ENCODE results near the gene SUPT7L. TPM values are rescaled to one million over a fixed set of nuclear protein-coding genes. Genes with fewer than 3 reads are reported as not detected.

The SUPT7L gene
- total RNA-seq, 2 donors from 2014 or later, result 30.3 to 34.4 TPM

GRCh38 chr2:27652341-27652740 is 11.1 kb downstream of the SUPT7L start:
- no peak overlapping the region for H3K4me3 ChIP-seq
- H3K9me3 ChIP-seq, result no peaks in the 10 kb centered on the region
- H3K36me3 ChIP-seq, result peaks cover 58% of the 10 kb centered on the region
- ATAC-seq (ENCODE audit: insufficient number of reproducible peaks, low FRiP score, low read depth) (no peak), DNase-seq (ENCODE audit: low spot score) (no peak)
- H3K4me1 ChIP-seq (ENCODE audit: control insufficient read depth in 1 of 2, low read depth in 2 of 2), result no peaks in the 10 kb centered on the region
- TF ChIP-seq, protein P1, sequence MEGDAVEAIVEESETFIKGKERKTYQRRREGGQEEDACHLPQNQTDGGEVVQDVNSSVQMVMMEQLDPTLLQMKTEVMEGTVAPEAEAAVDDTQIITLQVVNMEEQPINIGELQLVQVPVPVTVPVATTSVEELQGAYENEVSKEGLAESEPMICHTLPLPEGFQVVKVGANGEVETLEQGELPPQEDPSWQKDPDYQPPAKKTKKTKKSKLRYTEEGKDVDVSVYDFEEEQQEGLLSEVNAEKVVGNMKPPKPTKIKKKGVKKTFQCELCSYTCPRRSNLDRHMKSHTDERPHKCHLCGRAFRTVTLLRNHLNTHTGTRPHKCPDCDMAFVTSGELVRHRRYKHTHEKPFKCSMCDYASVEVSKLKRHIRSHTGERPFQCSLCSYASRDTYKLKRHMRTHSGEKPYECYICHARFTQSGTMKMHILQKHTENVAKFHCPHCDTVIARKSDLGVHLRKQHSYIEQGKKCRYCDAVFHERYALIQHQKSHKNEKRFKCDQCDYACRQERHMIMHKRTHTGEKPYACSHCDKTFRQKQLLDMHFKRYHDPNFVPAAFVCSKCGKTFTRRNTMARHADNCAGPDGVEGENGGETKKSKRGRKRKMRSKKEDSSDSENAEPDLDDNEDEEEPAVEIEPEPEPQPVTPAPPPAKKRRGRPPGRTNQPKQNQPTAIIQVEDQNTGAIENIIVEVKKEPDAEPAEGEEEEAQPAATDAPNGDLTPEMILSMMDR (IDR thresholded peaks at IDR 0.05), result no peak
- no peak overlapping the region for H3K27ac ChIP-seq
- H3K27me3 ChIP-seq (replicated peaks; ENCODE audit: insufficient read depth), result no peaks in the 10 kb centered on the region

GRCh38 chr2:27651056-27651455 is 12.4 kb downstream of the SUPT7L start:
- ATAC-seq (ENCODE audit: insufficient number of reproducible peaks, low FRiP score, low read depth) (no peak), DNase-seq (ENCODE audit: low spot score) (no peak)
- no peak overlapping the region for H3K27ac ChIP-seq
- H3K9me3 ChIP-seq, result no peaks in the 10 kb centered on the region
- H3K27me3 ChIP-seq (replicated peaks; ENCODE audit: insufficient read depth), result no peaks in the 10 kb centered on the region
- TF ChIP-seq, protein P1 (IDR thresholded peaks at IDR 0.05), result no peak
- H3K4me1 ChIP-seq (ENCODE audit: control insufficient read depth in 1 of 2, low read depth in 2 of 2), result no peaks in the 10 kb centered on the region
- no peak overlapping the region for H3K4me3 ChIP-seq
- H3K36me3 ChIP-seq, result peaks cover 62% of the 10 kb centered on the region

DNA sequence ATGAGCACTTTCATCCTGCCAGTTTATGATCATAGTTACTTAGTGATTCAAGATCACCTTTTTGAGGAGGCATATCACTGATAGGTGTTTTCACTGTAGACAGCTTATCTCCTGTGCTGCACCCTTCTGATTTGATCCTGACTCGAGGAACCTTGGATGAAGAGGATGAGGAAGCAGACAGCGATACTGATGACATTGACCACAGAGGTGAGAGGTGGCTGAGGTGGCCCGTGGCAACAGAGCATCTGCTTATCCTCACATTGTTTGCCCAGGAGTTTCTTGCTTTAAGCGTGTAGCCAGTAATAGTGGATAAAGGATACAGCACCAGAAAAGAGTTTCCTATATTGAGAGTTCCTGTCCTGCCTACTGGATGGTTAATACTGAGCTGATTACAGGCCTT is 15.7 kb downstream of the SUPT7L start:
- DNase-seq (ENCODE audit: low spot score) (no peak), ATAC-seq (ENCODE audit: insufficient number of reproducible peaks, low FRiP score, low read depth) (no peak)
- H3K4me3 ChIP-seq, result no peak overlapping the region
- no peaks in the 10 kb centered on the region for H3K4me1 ChIP-seq (ENCODE audit: control insufficient read depth in 1 of 2, low read depth in 2 of 2)
- no peaks in the 10 kb centered on the region for H3K27me3 ChIP-seq (replicated peaks; ENCODE audit: insufficient read depth)
- no peaks in the 10 kb centered on the region for H3K9me3 ChIP-seq
- TF ChIP-seq, protein P1 (IDR thresholded peaks at IDR 0.05), result no peak
- peaks cover 39% of the 10 kb centered on the region for H3K36me3 ChIP-seq
- no peak overlapping the region for H3K27ac ChIP-seq

GRCh38 chr2:27647289-27647688 is 16.1 kb downstream of the SUPT7L start:
- ATAC-seq (ENCODE audit: insufficient number of reproducible peaks, low FRiP score, low read depth), result no peak
- H3K36me3 ChIP-seq, result peaks cover 39% of the 10 kb centered on the region

GRCh38 chr2:27645197-27645596 is 18.2 kb downstream of the SUPT7L start:
- H3K4me1 ChIP-seq (ENCODE audit: control insufficient read depth in 1 of 2, low read depth in 2 of 2), result no peaks in the 10 kb centered on the region
- TF ChIP-seq, protein P1 (IDR thresholded peaks at IDR 0.05), result no peak
- no peaks in the 10 kb centered on the region for H3K27me3 ChIP-seq (replicated peaks; ENCODE audit: insufficient read depth)
- no peak overlapping the region for H3K27ac ChIP-seq
- H3K4me3 ChIP-seq, result no peak overlapping the region
- no peak for ATAC-seq (ENCODE audit: insufficient number of reproducible peaks, low FRiP score, low read depth)
- no peaks in the 10 kb centered on the region for H3K9me3 ChIP-seq
- no peak for DNase-seq (ENCODE audit: low spot score)
- peaks cover 41% of the 10 kb centered on the region for H3K36me3 ChIP-seq

More at GRCh38 chr2:27647289-27647688, 16.1 kb downstream of the SUPT7L start:
- H3K4me3 ChIP-seq, result no peak overlapping the region
- TF ChIP-seq, protein P1 (IDR thresholded peaks at IDR 0.05), result no peak
- no peak overlapping the region for H3K27ac ChIP-seq
- no peak for DNase-seq (ENCODE audit: low spot score)
- no peaks in the 10 kb centered on the region for H3K4me1 ChIP-seq (ENCODE audit: control insufficient read depth in 1 of 2, low read depth in 2 of 2)
- H3K9me3 ChIP-seq, result no peaks in the 10 kb centered on the region
- no peaks in the 10 kb centered on the region for H3K27me3 ChIP-seq (replicated peaks; ENCODE audit: insufficient read depth)
